ENCODE measurements around the gene RFTN1. TPM values are rescaled to one million over a fixed set of nuclear protein-coding genes. Genes with fewer than 3 reads are reported as not detected.

The RFTN1 gene
- total RNA-seq, 1 donor from 2014 or later: 84.1 TPM

DNA sequence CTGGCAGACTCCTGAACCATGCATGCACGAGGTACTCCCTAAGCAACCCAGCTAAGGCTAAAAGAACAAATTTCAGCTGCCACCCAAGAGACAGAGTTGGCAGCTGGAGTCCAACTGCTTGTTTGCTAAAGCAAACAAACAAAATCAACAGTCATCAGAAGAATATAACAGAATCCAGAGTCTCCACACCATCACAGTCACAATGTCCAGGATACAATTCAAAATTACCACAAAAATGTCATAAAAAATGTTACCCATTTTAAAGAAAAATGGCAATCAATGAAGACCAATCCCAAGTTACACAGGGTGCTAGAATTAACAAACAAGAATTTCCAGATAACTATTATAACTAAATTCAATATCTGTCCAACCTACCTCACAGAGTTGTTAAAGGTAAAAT, 42.9 kb downstream of the RFTN1 start:
- peaks cover 34% of the 10 kb centered on the region for H3K4me1 Mint-ChIP-seq (ENCODE audit: unreplicated experiment)
- no peak for DNase-seq (ENCODE audit: extremely low spot score, unreplicated experiment)
- TF ChIP-seq, protein P1, sequence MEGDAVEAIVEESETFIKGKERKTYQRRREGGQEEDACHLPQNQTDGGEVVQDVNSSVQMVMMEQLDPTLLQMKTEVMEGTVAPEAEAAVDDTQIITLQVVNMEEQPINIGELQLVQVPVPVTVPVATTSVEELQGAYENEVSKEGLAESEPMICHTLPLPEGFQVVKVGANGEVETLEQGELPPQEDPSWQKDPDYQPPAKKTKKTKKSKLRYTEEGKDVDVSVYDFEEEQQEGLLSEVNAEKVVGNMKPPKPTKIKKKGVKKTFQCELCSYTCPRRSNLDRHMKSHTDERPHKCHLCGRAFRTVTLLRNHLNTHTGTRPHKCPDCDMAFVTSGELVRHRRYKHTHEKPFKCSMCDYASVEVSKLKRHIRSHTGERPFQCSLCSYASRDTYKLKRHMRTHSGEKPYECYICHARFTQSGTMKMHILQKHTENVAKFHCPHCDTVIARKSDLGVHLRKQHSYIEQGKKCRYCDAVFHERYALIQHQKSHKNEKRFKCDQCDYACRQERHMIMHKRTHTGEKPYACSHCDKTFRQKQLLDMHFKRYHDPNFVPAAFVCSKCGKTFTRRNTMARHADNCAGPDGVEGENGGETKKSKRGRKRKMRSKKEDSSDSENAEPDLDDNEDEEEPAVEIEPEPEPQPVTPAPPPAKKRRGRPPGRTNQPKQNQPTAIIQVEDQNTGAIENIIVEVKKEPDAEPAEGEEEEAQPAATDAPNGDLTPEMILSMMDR (IDR thresholded peaks at IDR 0.05): no peak
- no peak overlapping the region for H3K27ac Mint-ChIP-seq (ENCODE audit: unreplicated experiment)
- H3K4me3 Mint-ChIP-seq (ENCODE audit: unreplicated experiment): no peak overlapping the region
- H3K36me3 Mint-ChIP-seq (ENCODE audit: unreplicated experiment): peaks cover 48% of the 10 kb centered on the region
- H3K9me3 Mint-ChIP-seq (ENCODE audit: unreplicated experiment): peaks cover 7% of the 10 kb centered on the region
- H3K27me3 Mint-ChIP-seq (ENCODE audit: unreplicated experiment): no peaks in the 10 kb centered on the region

DNA sequence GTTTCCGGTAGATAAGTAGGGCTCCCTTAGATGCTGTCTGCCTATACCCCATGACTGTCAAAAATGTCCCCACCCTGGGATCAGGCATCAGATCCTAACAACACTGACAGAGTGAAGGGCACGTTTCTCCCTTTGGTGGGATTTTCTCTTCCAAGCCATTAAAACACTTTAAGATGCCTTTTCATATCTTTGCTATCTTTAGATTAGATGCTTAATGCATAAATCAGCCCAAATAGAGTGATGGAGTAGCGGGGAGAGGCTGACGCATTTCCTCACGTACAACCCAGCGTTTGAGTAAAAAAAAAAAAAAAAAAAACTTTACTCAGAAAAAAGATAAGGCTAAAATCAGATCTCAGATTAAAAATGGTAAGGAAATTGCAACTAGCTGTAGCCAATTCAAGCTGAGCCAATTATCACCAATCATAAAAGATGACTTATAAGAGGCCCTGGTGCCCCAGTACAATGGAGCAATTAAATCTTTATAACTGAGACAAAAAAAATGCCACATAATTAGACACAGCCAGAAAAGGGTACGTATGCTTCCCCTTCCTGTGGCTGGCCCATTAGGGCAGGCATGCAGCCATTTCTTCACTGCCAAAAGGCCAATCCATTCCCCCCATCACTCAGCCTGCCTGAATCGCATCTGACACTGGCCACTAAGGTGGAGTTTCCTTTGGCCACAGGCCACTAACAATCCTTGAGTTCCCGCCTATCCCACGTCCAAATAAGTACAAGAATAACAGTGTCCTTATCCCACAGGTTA, 45.0 kb downstream of the RFTN1 start:
- Mint-ChIP-seq H3K27ac (ENCODE audit: unreplicated experiment) (no peak overlapping the region), H3K4me1 (ENCODE audit: unreplicated experiment) (peaks cover 28% of the 10 kb centered on the region), H3K36me3 (ENCODE audit: unreplicated experiment) (peaks cover 50% of the 10 kb centered on the region), H3K9me3 (ENCODE audit: unreplicated experiment) (peaks cover 11% of the 10 kb centered on the region), H3K27me3 (ENCODE audit: unreplicated experiment) (no peaks in the 10 kb centered on the region), H3K4me3 (ENCODE audit: unreplicated experiment) (no peak overlapping the region)
- DNase-seq (ENCODE audit: extremely low spot score, unreplicated experiment): no peak
- TF ChIP-seq, protein P1 (IDR thresholded peaks at IDR 0.05): no peak

GRCh38 chr3:16468002-16468335, 45.5 kb downstream of the RFTN1 start:
- TF ChIP-seq, protein P1 (IDR thresholded peaks at IDR 0.05): no peak
- peaks cover 50% of the 10 kb centered on the region for H3K36me3 Mint-ChIP-seq (ENCODE audit: unreplicated experiment)
- no peaks in the 10 kb centered on the region for H3K27me3 Mint-ChIP-seq (ENCODE audit: unreplicated experiment)
- H3K4me1 Mint-ChIP-seq (ENCODE audit: unreplicated experiment): peaks cover 27% of the 10 kb centered on the region
- no peak overlapping the region for H3K4me3 Mint-ChIP-seq (ENCODE audit: unreplicated experiment)
- no peak overlapping the region for H3K27ac Mint-ChIP-seq (ENCODE audit: unreplicated experiment)
- H3K9me3 Mint-ChIP-seq (ENCODE audit: unreplicated experiment): peaks cover 14% of the 10 kb centered on the region
- DNase-seq (ENCODE audit: extremely low spot score, unreplicated experiment): no peak

- no peak overlapping the region for H3K27ac Mint-ChIP-seq (ENCODE audit: unreplicated experiment)
- H3K9me3 Mint-ChIP-seq (ENCODE audit: unreplicated experiment): peaks cover 15% of the 10 kb centered on the region
- H3K4me1 Mint-ChIP-seq (ENCODE audit: unreplicated experiment): peaks cover 27% of the 10 kb centered on the region
- H3K4me3 Mint-ChIP-seq (ENCODE audit: unreplicated experiment): no peak overlapping the region
- H3K27me3 Mint-ChIP-seq (ENCODE audit: unreplicated experiment): no peaks in the 10 kb centered on the region
- peaks cover 50% of the 10 kb centered on the region for H3K36me3 Mint-ChIP-seq (ENCODE audit: unreplicated experiment)
- TF ChIP-seq, protein P1 (IDR thresholded peaks at IDR 0.05): no peak
- no peak for DNase-seq (ENCODE audit: extremely low spot score, unreplicated experiment)
Observed at GRCh38 chr3:16467393-16467792, 46.1 kb downstream of the RFTN1 start.

- H3K27ac Mint-ChIP-seq (ENCODE audit: unreplicated experiment): no peak overlapping the region
- H3K4me1 Mint-ChIP-seq (ENCODE audit: unreplicated experiment): peaks cover 27% of the 10 kb centered on the region
- no peaks in the 10 kb centered on the region for H3K27me3 Mint-ChIP-seq (ENCODE audit: unreplicated experiment)
- H3K36me3 Mint-ChIP-seq (ENCODE audit: unreplicated experiment): peaks cover 46% of the 10 kb centered on the region
- peaks cover 15% of the 10 kb centered on the region for H3K9me3 Mint-ChIP-seq (ENCODE audit: unreplicated experiment)
- H3K4me3 Mint-ChIP-seq (ENCODE audit: unreplicated experiment): no peak overlapping the region
- no peak for DNase-seq (ENCODE audit: extremely low spot score, unreplicated experiment)
- TF ChIP-seq, protein P1 (IDR thresholded peaks at IDR 0.05): no peak
Observed at GRCh38 chr3:16466822-16467221, 46.7 kb downstream of the RFTN1 start.

Data from osteocyte (in vitro differentiated cells).